HG02884 (cell line): ENCODE results near the gene PSORS1C1.
A peak's percentile ranks its signal among the peaks of the same experiment; 100 is the strongest.
"Not testable (repeated sequence)": the region's sequence is repeated elsewhere in the genome, so short reads cannot be mapped to it uniquely, and the experiment has no call there.

Source experiments
- ATAC-seq: cut with Tn5 transposase; IDR thresholded peaks from one replicate; pipeline ENCODE4 v1.9.1; 2021; ENCODE audit warnings: mild to moderate bottlenecking, moderate library complexity; ENCODE audit not compliant: unreplicated experiment

The PSORS1C1 gene

DNA sequence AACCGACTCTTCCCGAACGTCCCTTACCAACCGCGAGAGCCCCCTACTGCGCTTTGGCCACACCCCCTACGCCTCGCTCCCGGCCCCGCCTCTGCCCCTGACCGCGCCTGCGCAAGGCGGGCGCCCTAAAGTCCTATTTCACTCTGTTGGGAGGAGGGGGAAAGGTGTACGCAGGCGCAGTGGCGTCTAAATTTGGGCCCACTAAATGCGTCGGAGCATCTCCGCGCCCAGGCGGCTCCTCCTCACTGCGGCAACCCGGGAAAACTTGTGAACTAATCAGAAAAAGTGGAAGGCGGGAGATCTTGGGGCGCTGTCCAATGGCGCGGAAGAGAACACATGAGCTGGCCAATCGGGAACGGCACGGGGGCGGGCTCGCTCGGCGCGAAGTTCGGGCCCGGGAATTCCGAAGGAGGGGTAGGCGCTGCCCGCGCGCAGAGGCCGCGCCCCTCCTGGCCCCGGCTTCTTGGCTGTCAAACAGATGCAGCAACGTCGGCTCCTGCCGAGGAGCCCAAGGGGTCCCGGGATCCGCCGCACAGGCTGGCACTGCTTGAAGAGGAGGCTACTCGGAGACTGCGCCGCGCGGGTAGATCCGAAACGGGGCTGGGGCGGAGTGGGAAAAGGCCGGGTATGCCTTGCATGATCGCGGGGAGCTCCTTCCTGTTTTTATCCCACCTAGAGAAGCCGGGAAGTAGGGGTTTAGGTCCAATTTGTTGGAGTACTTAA lies 43.7 kb downstream of the PSORS1C1 start, which contains the start of gene TCF19:
Gene TCF19 (plus strand): TSS at position 450 of the 723 bp plus-strand sequence. CDS start 881 bp downstream, outside the sequence.
- ATAC-seq: peak; percentile 70

GRCh38 chr6:31158863-31159855 lies 44.6 kb downstream of the PSORS1C1 start:
- no peak for ATAC-seq

- ATAC-seq: no peak
Observed at GRCh38 chr6:31161216-31162126, 46.9 kb downstream of the PSORS1C1 start.

GRCh38 chr6:31162463-31163165 lies 48.0 kb downstream of the PSORS1C1 start:
- no peak for ATAC-seq

DNA sequence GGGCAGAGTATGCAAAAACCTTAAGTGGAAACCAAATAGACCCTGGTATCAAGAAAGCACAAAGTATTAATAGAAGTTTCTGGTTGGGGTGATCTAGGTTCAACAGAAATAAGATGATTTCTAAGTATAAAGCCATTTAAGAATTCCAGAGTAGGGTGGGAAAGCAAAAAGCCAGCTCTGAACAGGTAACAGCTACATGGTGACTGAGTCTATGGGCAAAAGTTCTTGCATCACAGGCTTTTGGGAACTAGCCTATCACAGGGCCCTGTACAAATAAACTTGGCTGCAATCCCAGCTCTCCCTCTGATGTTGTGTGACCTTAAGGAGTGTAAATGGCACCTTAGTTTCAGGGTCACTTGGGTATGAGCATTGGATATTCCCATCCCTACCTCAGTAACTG lies 49.3 kb downstream of the PSORS1C1 start:
- no peak for ATAC-seq

- not testable (repeated sequence) for ATAC-seq
Observed at GRCh38 chr6:31164475-31165063, 50.0 kb downstream of the PSORS1C1 start.

DNA sequence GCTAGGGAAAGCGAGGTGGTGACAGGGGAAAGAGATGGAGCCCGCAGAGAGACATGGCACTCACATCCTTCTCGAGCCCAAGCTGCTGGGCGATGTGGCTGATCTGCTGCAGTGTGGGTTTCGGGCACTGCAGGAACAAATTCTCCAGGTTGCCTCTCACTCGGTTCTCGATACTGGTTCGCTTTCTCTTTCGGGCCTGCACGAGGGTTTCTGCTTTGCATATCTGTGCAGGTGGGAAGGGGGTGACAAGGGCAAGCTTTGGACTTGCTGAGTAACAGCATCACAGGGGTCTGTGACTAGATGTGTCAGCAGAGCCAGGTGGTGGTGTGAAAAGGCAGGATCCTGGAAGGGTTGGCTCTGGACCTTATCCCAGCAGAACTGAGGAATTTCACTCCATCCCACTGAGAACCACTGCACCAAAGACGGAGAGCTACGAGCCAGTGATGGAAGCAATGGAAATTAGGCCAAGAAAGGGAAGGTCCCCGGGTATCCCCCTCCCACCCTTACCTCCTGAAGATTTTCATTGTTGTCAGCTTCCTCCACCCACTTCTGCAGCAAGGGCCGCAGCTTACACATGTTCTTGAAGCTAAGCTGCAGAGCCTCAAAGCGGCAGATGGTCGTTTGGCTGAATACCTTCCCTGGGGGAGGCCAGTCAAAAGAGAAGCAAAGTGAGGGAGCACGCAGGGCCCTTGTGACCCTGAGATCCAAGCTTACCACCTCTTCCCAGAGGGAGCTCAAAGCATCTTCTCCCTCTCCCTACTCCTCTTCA lies 50.6 kb downstream of the PSORS1C1 start:
- peak; percentile 76 for ATAC-seq

DNA sequence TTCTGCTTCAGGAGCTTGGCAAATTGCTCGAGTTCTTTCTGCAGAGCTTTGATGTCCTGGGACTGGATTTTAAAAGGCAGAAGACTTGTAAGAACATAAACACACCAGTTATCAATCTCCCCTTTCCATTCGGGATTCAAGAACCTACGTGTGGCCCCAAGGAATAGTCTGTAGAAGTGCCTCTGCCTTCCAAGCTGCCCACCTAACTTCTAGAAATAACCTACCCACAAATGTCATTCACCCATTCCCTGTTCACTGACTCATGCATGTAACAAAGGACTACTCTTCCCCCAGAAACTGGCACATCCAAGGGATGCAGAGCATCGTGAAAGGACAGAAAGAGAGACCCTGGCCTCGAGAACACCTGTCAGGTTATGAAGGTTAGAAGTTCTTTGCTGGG lies 51.4 kb downstream of the PSORS1C1 start:
- no peak for ATAC-seq

GRCh38 chr6:31168606-31169005 lies 54.0 kb downstream of the PSORS1C1 start:
- no peak for ATAC-seq

DNA sequence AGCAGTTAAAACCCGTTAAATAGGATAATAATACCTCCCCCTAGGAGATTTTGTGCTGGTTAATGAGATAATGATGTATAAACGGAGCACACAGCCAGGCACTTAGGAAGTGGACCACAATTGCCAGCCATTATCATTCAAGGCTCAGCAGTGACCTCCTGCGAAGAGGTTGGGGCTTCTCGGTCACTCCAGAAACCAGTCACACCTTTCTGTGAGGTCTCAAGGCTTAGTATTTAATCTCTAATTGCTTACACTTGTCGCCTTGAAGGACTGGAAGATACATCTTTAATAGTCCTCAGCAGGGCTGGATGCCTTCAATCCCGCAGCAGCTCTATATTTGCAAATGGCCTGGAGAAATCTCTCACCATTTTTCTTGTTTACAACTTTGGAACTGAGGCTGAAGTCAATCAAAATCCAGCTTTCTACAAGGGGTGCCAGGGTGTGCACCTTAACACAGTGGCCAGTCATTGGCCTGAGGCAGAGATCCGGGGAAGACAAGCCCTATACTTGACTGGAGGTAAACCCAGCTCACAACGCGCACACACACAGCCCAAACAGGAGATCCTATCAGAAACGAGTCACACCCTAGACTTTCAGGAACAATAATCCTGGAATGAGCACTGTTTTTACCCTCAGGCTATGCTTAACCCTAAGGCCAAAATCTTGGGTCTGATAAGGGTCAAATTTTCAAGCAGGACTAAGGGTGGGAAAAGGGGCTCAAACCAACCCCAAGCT lies 54.7 kb downstream of the PSORS1C1 start:
- ATAC-seq: no peak

- ATAC-seq: not testable (repeated sequence)
Observed at GRCh38 chr6:31169858-31170599, 55.4 kb downstream of the PSORS1C1 start.

DNA sequence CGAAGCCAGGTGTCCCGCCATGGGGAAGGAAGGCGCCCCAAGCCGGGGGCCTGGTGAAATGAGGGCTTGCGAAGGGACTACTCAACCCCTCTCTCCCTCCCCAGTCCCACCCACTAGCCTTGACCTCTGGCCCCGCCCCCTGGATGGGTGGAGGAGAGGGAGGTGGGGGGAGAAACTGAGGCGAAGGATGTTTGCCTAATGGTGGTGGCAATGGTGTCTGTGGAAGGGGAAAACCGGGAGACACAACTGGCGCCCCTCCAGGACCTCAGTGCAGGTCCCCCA lies 55.9 kb downstream of the PSORS1C1 start, which contains the start of gene POU5F1:
Gene POU5F1 (minus strand): TSS at position 83 of the 282 bp plus-strand sequence. CDS start 62 bp downstream, at position 21.
- ATAC-seq: no peak

DNA sequence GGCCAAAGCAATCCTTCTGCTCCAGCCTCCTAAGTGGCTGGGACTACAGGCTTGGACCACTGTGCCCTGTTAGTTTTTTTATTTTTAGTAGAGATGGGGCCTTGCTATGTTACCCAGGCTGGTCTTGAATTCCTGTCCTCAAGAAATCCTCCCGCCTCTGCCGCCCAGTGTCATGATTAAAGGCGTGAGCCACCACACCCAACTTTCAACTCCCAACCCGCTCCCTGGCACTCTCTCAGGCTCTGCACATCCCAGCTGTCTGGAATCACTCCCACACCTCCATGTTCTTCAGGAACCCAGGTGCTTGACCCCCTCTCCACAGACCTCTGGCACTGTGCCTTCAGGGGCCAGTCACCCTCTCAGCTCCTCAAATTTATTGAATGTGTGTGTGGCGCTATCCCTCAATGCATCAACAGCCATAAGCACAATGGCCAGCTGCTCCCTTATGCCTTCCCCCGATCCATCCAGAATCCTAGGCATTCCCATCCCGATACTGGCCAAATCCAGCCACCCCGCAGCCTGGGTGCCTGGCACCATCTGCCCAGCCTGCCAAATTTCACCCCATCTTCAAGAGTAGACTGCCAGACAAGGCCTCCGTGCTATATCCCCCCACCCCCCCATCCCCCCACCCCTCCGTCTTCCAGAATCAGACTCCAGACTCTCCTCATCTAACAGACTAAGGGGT lies 56.5 kb downstream of the PSORS1C1 start:
- no peak for ATAC-seq

GRCh38 chr6:31171931-31172905 lies 57.6 kb downstream of the PSORS1C1 start:
- ATAC-seq: no peak

DNA sequence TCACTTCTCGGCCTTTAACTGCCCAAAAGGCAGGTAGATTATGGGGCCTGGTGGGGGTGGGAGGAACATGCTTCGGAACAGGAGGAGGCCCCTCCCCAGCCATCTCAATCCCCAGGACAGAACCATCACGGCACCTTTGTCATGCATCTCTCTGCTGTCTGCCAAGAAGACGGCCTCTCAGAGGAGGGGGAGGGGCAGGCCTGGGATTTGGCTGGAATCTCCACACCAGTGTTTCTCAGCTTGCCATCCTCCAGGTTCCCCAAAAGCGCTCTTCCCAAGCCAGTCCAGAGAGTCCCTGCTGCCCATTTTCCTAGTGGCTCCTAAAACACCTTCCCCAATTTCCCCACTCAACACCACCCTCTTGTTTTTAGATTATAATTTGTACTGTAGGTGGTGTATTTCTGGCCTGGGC lies 58.4 kb downstream of the PSORS1C1 start:
- ATAC-seq: no peak

DNA sequence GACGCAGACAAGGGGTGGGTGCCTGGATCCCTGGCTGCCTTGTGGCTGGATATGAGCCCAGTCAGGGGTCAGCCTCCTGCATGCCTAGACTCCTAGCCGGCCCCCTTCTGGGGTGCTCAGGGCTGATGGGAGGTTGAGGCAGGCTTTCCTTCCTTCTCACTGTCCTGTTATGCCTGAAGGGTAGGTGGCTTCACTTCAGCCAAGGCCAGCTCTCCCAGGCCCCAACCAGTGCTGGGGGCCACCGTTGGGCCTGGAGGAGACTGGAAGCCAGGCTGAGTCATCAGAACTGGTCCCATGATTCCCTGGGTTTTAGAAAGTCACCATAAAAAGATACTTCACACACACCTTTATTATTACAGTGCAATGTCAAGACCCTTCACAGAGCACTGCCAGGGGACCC lies 58.8 kb downstream of the PSORS1C1 start:
- ATAC-seq: no peak
